ENCODE data around the gene TNIK. TPM values are rescaled to one million over a fixed set of nuclear protein-coding genes. Genes with fewer than 3 reads are reported as not detected.

The TNIK gene
- total RNA-seq, 1 experiment from 2014 or later, result not detected

DNA sequence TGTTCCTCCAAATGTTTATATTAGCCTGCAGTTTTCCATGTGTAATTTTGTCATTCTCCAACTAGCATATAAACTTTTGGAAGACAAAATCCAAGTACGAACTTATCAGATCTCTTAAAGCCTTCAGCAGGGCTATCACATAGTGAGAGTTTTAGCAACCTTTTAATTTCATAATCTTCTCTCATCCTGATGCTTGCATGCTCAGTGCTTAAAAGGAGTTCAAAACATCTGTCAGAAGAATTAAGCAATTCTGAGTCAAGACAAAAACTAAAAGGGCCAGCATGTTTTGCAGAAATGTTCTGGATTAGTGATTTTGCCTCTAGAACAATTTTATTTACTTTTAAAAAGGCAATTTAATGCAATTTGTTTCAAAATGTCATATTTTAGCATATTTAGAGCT lies 360.3 kb downstream of the TNIK start:
- no peak for DNase-seq
- H3K4me1 ChIP-seq (ENCODE audit: low read length), result no peaks in the 10 kb centered on the region; the same call in 1 of the 2 replicates
- no peaks in the 10 kb centered on the region for H4K20me1 ChIP-seq (ENCODE audit: insufficient read depth, low read depth, low read length)
- H3K79me2 ChIP-seq (ENCODE audit: low read length), result no peaks in the 10 kb centered on the region
- H3K27ac ChIP-seq (ENCODE audit: low read length), result no peak overlapping the region
- H3K27me3 ChIP-seq (ENCODE audit: low read length), result no peaks in the 10 kb centered on the region
- H3K36me3 ChIP-seq (ENCODE audit: insufficient read depth, low read length), result no peaks in the 10 kb centered on the region
- no peaks in the 10 kb centered on the region for H3K9me2 ChIP-seq (replicated peaks; ENCODE audit: insufficient read depth, low read length)
- H3K4me2 ChIP-seq (ENCODE audit: low read depth, low read length, poor library complexity, severe bottlenecking), result no peak overlapping the region
- no peak overlapping the region for H3K4me3 ChIP-seq (ENCODE audit: low read length)
- no peak overlapping the region for H3K9ac ChIP-seq (ENCODE audit: low read length)
- H3K9me3 ChIP-seq (ENCODE audit: low read length), result no peaks in the 10 kb centered on the region
- H2AFZ ChIP-seq (ENCODE audit: low read length), result no peak overlapping the region

DNA sequence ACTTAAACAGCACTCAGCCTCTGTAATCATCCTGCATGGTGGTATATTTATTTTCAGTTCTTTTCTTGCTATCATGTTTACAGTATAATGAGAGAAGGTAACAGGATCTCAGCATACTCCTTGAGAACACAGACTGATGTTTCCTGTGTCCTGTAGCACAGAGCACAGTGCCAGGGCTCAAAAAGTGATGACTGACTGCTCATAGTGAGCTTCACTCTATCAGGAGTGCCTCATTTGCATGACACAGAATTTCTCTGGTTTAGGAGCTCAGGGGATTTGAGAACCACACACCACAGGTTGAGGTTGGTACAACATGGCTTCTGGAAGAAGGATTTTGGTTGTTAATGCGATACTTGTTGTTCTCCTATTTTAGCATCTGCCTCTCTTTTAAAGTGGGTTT lies 365.1 kb downstream of the TNIK start:
- no peaks in the 10 kb centered on the region for H3K9me2 ChIP-seq (replicated peaks; ENCODE audit: insufficient read depth, low read length)
- H3K36me3 ChIP-seq (ENCODE audit: insufficient read depth, low read length), result no peaks in the 10 kb centered on the region
- no peak overlapping the region for H3K9ac ChIP-seq (ENCODE audit: low read length)
- H3K27me3 ChIP-seq (ENCODE audit: low read length), result no peaks in the 10 kb centered on the region
- H3K4me1 ChIP-seq (ENCODE audit: low read length), result no peaks in the 10 kb centered on the region; the same call in 1 of the 2 replicates
- no peaks in the 10 kb centered on the region for H3K79me2 ChIP-seq (ENCODE audit: low read length)
- no peak overlapping the region for H3K4me3 ChIP-seq (ENCODE audit: low read length)
- H4K20me1 ChIP-seq (ENCODE audit: insufficient read depth, low read depth, low read length), result no peaks in the 10 kb centered on the region
- no peak overlapping the region for H3K4me2 ChIP-seq (ENCODE audit: low read depth, low read length, poor library complexity, severe bottlenecking)
- no peaks in the 10 kb centered on the region for H3K9me3 ChIP-seq (ENCODE audit: low read length)
- H2AFZ ChIP-seq (ENCODE audit: low read length), result no peak overlapping the region
- DNase-seq, result peak; percentile 45
- no peak overlapping the region for H3K27ac ChIP-seq (ENCODE audit: low read length)

DNA sequence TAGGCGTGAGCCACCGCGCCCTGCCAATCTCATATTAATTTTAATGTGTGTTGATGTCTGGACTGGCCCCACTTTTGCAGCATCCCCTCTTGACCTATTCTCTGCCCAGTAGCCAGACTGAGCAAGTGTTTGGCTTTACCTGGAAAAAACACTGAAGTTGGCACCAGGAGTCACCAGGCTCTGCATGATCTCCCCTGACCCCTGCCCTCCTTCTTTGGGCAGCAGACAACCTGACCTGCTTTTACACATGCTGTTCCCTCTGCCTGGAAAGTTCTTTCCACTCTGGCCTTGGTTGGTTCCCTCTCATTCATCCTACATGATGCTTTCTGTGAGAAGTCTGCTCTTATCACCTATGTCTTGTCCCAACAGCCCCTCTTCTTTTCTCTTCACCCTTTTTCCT lies 365.8 kb downstream of the TNIK start:
- H3K4me3 ChIP-seq (ENCODE audit: low read length), result no peak overlapping the region
- H3K9ac ChIP-seq (ENCODE audit: low read length), result no peak overlapping the region
- no peaks in the 10 kb centered on the region for H3K27me3 ChIP-seq (ENCODE audit: low read length)
- no peak overlapping the region for H3K4me2 ChIP-seq (ENCODE audit: low read depth, low read length, poor library complexity, severe bottlenecking)
- no peaks in the 10 kb centered on the region for H3K79me2 ChIP-seq (ENCODE audit: low read length)
- no peak overlapping the region for H3K27ac ChIP-seq (ENCODE audit: low read length)
- no peaks in the 10 kb centered on the region for H3K36me3 ChIP-seq (ENCODE audit: insufficient read depth, low read length)
- H3K9me3 ChIP-seq (ENCODE audit: low read length), result no peaks in the 10 kb centered on the region
- no peak overlapping the region for H2AFZ ChIP-seq (ENCODE audit: low read length)
- H3K9me2 ChIP-seq (replicated peaks; ENCODE audit: insufficient read depth, low read length), result no peaks in the 10 kb centered on the region
- DNase-seq, result no peak
- H3K4me1 ChIP-seq (ENCODE audit: low read length), result no peaks in the 10 kb centered on the region; the same call in 1 of the 2 replicates
- H4K20me1 ChIP-seq (ENCODE audit: insufficient read depth, low read depth, low read length), result no peaks in the 10 kb centered on the region

DNA sequence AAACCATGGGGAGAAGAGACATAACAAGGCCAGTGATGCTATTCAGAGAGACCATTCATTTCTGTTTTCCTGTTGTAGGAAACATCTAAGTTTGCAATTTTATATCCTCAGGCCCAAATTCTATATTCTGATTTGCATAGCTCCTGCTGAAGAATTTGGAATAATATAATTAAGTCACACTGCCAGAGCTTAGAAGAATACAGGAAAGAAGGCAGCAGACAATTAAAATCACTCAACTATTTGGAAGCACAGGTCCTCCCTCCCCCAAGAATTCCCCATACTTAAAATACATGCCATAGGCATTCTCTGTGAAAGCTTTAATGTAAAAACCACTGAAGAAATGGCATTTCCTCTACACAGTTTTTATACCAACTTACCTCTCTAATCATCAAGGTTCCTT lies 366.7 kb downstream of the TNIK start:
- Histone ChIP-seq H3K9me2 (replicated peaks; ENCODE audit: insufficient read depth, low read length) (no peaks in the 10 kb centered on the region), H3K9me3 (ENCODE audit: low read length) (no peaks in the 10 kb centered on the region), H3K79me2 (ENCODE audit: low read length) (no peaks in the 10 kb centered on the region), H3K27me3 (ENCODE audit: low read length) (no peaks in the 10 kb centered on the region), H3K9ac (ENCODE audit: low read length) (no peak overlapping the region), H3K4me3 (ENCODE audit: low read length) (no peak overlapping the region), H4K20me1 (ENCODE audit: insufficient read depth, low read depth, low read length) (no peaks in the 10 kb centered on the region), H3K27ac (ENCODE audit: low read length) (no peak overlapping the region), H3K36me3 (ENCODE audit: insufficient read depth, low read length) (no peaks in the 10 kb centered on the region), H3K4me2 (ENCODE audit: low read depth, low read length, poor library complexity, severe bottlenecking) (no peak overlapping the region), H3K4me1 (ENCODE audit: low read length) (no peaks in the 10 kb centered on the region; the same call in 1 of the 2 replicates), H2AFZ (ENCODE audit: low read length) (no peak overlapping the region)
- no peak for DNase-seq

DNA sequence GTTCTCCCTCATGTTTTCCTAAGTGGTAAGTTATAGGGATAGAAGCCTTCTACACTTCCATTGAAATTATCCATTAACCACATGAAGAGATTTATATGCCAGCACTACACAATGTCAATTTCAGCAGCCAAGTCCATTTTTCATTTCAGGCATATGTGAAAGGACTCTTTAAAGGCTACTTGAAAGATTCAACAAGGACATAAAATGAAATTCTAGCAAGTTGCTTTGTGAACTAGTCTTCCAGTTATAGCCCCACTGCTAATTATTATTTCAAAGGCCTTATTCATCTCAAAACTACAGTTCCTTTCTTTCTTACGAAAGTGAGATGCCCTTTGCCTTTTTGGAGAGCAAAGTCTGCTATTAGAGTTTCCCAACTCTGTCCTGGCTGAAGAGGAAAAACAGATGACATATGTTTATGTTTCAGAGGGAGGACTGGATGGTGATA lies 367.7 kb downstream of the TNIK start:
- Histone ChIP-seq H3K36me3 (ENCODE audit: insufficient read depth, low read length) (no peaks in the 10 kb centered on the region), H3K9ac (ENCODE audit: low read length) (no peak overlapping the region)

DNA sequence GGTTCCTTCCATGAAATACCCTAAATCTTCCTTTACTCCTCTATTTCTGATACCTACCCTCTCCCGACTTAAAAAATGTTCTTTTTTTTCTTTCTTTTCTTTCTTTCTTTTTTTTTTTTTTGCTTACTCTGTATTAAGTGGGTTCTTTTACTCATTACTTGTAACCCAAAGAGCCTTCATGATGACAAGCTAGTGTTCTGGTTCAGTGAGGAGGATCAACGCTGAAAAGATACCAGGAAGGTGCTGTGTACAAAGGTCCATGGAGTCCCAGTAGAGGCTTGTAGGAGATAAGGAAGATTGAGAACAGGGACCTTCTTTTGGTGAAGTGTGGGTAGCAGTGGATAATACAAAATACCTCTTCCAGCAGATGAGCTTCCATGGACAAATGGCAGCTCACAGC lies 369.9 kb downstream of the TNIK start:
- Histone ChIP-seq H3K9me2 (replicated peaks; ENCODE audit: insufficient read depth, low read length) (no peaks in the 10 kb centered on the region), H4K20me1 (ENCODE audit: insufficient read depth, low read depth, low read length) (no peaks in the 10 kb centered on the region), H3K36me3 (ENCODE audit: insufficient read depth, low read length) (no peaks in the 10 kb centered on the region), H3K79me2 (ENCODE audit: low read length) (no peaks in the 10 kb centered on the region), H3K4me3 (ENCODE audit: low read length) (no peak overlapping the region), H2AFZ (ENCODE audit: low read length) (no peak overlapping the region), H3K27me3 (ENCODE audit: low read length) (no peaks in the 10 kb centered on the region), H3K9ac (ENCODE audit: low read length) (no peak overlapping the region), H3K4me1 (ENCODE audit: low read length) (no peaks in the 10 kb centered on the region; the same call in 1 of the 2 replicates), H3K27ac (ENCODE audit: low read length) (no peak overlapping the region), H3K9me3 (ENCODE audit: low read length) (no peaks in the 10 kb centered on the region), H3K4me2 (ENCODE audit: low read depth, low read length, poor library complexity, severe bottlenecking) (no peak overlapping the region)
- DNase-seq, result no peak

More for the DNA sequence above, 367.7 kb downstream of the TNIK start:
- no peaks in the 10 kb centered on the region for H4K20me1 ChIP-seq (ENCODE audit: insufficient read depth, low read depth, low read length)
- no peak for DNase-seq
- no peaks in the 10 kb centered on the region for H3K9me3 ChIP-seq (ENCODE audit: low read length)
- no peaks in the 10 kb centered on the region for H3K9me2 ChIP-seq (replicated peaks; ENCODE audit: insufficient read depth, low read length)
- no peak overlapping the region for H2AFZ ChIP-seq (ENCODE audit: low read length)
- no peaks in the 10 kb centered on the region for H3K27me3 ChIP-seq (ENCODE audit: low read length)
- H3K79me2 ChIP-seq (ENCODE audit: low read length), result no peaks in the 10 kb centered on the region
- H3K4me2 ChIP-seq (ENCODE audit: low read depth, low read length, poor library complexity, severe bottlenecking), result no peak overlapping the region
- no peak overlapping the region for H3K4me3 ChIP-seq (ENCODE audit: low read length)
- H3K27ac ChIP-seq (ENCODE audit: low read length), result no peak overlapping the region
- no peaks in the 10 kb centered on the region; the same call in 1 of the 2 replicates for H3K4me1 ChIP-seq (ENCODE audit: low read length)

DNA sequence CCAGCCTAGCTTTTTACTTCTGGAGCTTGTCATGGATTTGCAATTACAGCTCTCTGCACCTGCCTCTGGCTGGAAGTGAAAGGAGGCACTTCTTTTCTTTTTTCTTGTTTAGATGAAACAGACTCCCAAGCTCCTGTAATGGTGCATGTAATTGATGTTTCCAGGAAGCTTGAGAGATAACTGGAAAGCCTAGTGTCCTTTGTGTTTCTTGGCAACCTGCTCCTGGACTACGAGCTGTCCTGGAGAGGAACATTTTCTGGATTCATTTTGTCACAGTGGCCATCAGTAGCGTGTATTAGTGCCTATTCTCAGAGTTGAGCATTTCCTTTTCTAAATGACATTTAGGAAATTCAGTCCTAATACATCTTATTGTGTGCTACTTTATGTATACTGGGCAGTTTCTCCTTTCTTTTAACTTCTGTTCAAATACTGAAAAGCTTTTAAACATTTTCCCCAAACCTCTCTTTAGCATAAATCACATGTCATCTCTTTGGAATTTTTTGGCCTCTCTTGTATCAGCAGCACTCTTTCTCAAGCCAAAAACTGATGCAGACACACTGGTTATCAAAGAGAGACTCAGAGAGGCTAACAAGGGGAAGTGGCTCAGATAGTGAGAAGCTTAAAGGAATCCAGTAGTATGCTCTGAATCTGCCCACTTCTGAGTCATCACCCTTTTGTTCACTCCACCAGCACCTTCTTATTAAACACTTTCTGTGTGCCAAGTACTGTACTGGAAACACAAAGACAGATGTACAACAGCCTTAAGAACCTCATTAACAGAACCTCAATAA lies 371.0 kb downstream of the TNIK start:
- Histone ChIP-seq H3K79me2 (ENCODE audit: low read length) (no peaks in the 10 kb centered on the region), H3K36me3 (ENCODE audit: insufficient read depth, low read length) (no peaks in the 10 kb centered on the region), H3K9ac (ENCODE audit: low read length) (no peak overlapping the region), H3K27me3 (ENCODE audit: low read length) (no peaks in the 10 kb centered on the region), H3K4me1 (ENCODE audit: low read length) (no peaks in the 10 kb centered on the region), H3K9me2 (replicated peaks; ENCODE audit: insufficient read depth, low read length) (no peaks in the 10 kb centered on the region), H2AFZ (ENCODE audit: low read length) (no peak overlapping the region), H3K4me2 (ENCODE audit: low read depth, low read length, poor library complexity, severe bottlenecking) (no peak overlapping the region), H3K4me3 (ENCODE audit: low read length) (no peak overlapping the region), H3K27ac (ENCODE audit: low read length) (no peak overlapping the region), H4K20me1 (ENCODE audit: insufficient read depth, low read depth, low read length) (no peaks in the 10 kb centered on the region), H3K9me3 (ENCODE audit: low read length) (no peaks in the 10 kb centered on the region)
- DNase-seq, result no peak

DNA sequence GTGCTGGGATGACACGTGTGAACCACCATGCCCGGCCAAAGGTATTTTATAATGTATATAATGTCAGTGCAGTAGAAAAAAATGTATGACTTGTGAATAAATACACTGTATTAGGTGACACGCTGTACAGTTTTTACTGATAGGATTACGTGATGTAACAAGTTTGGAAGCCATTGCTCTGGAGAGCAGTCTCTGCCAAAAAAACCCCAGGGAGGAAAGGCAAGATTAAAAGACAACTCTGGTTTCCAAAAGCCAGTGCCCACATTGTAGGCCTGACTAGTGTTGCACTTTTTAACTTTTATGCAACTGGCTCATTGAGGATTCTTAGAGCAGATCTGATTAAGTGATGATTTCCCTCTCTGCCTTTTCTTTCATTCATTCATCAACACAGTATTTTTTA lies 371.7 kb downstream of the TNIK start:
- H3K9ac ChIP-seq (ENCODE audit: low read length), result no peak overlapping the region
- no peaks in the 10 kb centered on the region for H4K20me1 ChIP-seq (ENCODE audit: insufficient read depth, low read depth, low read length)
- no peaks in the 10 kb centered on the region for H3K9me3 ChIP-seq (ENCODE audit: low read length)
- H2AFZ ChIP-seq (ENCODE audit: low read length), result no peak overlapping the region
- H3K27me3 ChIP-seq (ENCODE audit: low read length), result no peaks in the 10 kb centered on the region
- no peaks in the 10 kb centered on the region for H3K9me2 ChIP-seq (replicated peaks; ENCODE audit: insufficient read depth, low read length)
- H3K27ac ChIP-seq (ENCODE audit: low read length), result no peak overlapping the region
- H3K4me2 ChIP-seq (ENCODE audit: low read depth, low read length, poor library complexity, severe bottlenecking), result no peak overlapping the region
- H3K36me3 ChIP-seq (ENCODE audit: insufficient read depth, low read length), result no peaks in the 10 kb centered on the region
- DNase-seq, result no peak
- H3K79me2 ChIP-seq (ENCODE audit: low read length), result no peaks in the 10 kb centered on the region
- H3K4me3 ChIP-seq (ENCODE audit: low read length), result no peak overlapping the region
- no peaks in the 10 kb centered on the region for H3K4me1 ChIP-seq (ENCODE audit: low read length)
